T-cell (primary cell): ENCODE measurements around the gene TCTN2. TPM values are rescaled to one million over a fixed set of nuclear protein-coding genes. Genes with fewer than 3 reads are reported as not detected.

Source experiments
- ATAC-seq, 4 experiments: fragments of 200-7000 bp in 3 of 4; fragments of 150-1000 bp in 1 of 4; cut with Tn5 transposase; replicated peaks in 1 of 4; 1 replicate in 3 of 4; 2 replicates in 1 of 4; pipeline ENCODE4 v1.10.0; 2021; ENCODE audit warnings: moderate library complexity in 3 of 4, mild to moderate bottlenecking in 2 of 4, moderate number of reproducible peaks in 1 of 4
- CTCF ChIA-PET, 2 donors: fragments of 300-600 bp; sonication (Branson Sonifier 250); formaldehyde crosslinking; loops; one replicate each; lab custom pipeline; 2022; ENCODE audit warnings: antibody characterized with exemption in 2 of 2; lab: Charles Lee
- POLR2A ChIA-PET, 2 donors: fragments of 300-600 bp; sonication (Branson Sonifier 250); formaldehyde crosslinking; loops; one replicate each; lab custom pipeline; 2022; ENCODE audit warnings: antibody characterized with exemption in 2 of 2; lab: Charles Lee
- DNase-seq, 35 experiments: peaks; one replicate each; pipeline versions ENCODE4 v3.0.0 to v3.0.0-alpha.2; 2013 to 2023
- H3K27ac ChIP-seq: one replicate; pipeline ENCODE4 v1.5.1; 2013; ENCODE audit warnings: low read length
- H3K27me3 ChIP-seq, 2 experiments: replicated peaks in 1 of 2; 1 replicate in 1 of 2; 2 replicates in 1 of 2; pipeline versions ENCODE4 v1.6.1 to v1.7.0; 2013; ENCODE audit warnings: low read length in 1 of 2, mixed read lengths in 1 of 2; ENCODE audit not compliant: control insufficient read depth in 2 of 2, insufficient read depth in 2 of 2; ENCODE audit errors: extremely low read depth in 1 of 2
- H3K36me3 ChIP-seq, 2 donors: 1 replicate in 1 of 2; 2 replicates in 1 of 2; pipeline versions ENCODE4 v1.6.1 to v1.7.0; 2013; ENCODE audit warnings: low read length in 1 of 2; ENCODE audit not compliant: control insufficient read depth in 2 of 2, insufficient read depth in 1 of 2; ENCODE audit errors: extremely low read depth in 1 of 2
- H3K4me1 ChIP-seq, 2 experiments: 1 replicate in 1 of 2; 2 replicates in 1 of 2; pipeline versions ENCODE4 v1.6.1 to v1.7.0; 2013; ENCODE audit warnings: low read length in 2 of 2, mixed read lengths in 1 of 2; ENCODE audit not compliant: insufficient read depth in 2 of 2, control insufficient read depth in 1 of 2; ENCODE audit errors: extremely low read depth in 1 of 2
- H3K4me3 ChIP-seq, 2 donors: 1 replicate in 1 of 2; 2 replicates in 1 of 2; pipeline versions ENCODE4 v1.5.1 to v1.7.0; 2013; ENCODE audit warnings: mild to moderate bottlenecking in 2 of 2, low read length in 1 of 2, moderate library complexity in 1 of 2; ENCODE audit not compliant: control insufficient read depth in 1 of 2; ENCODE audit errors: extremely low read depth in 1 of 2
- H3K9me3 ChIP-seq: 2 replicates; pipeline ENCODE4 v1.7.0; 2013
- H3K27ac Mint-ChIP-seq, 2 donors: one replicate each; pipeline ENCODE4 v1.8.0; 2020 to 2021; ENCODE audit warnings: mild to moderate bottlenecking in 2 of 2, mixed read lengths in 2 of 2
- H3K27me3 Mint-ChIP-seq, 2 donors: one replicate each; pipeline ENCODE4 v1.8.0; 2021 to 2022; ENCODE audit warnings: mixed read lengths in 2 of 2
- H3K36me3 Mint-ChIP-seq: one replicate; pipeline ENCODE4 v1.8.0; 2021; ENCODE audit warnings: mixed read lengths
- H3K4me1 Mint-ChIP-seq, 3 donors: one replicate each; pipeline ENCODE4 v1.8.0; 2020 to 2022; ENCODE audit warnings: mixed read lengths in 3 of 3, mild to moderate bottlenecking in 1 of 3
- H3K4me3 Mint-ChIP-seq, 3 donors: one replicate each; pipeline ENCODE4 v1.8.0; 2020 to 2022; ENCODE audit warnings: mild to moderate bottlenecking in 3 of 3, mixed read lengths in 3 of 3, moderate library complexity in 3 of 3
- H3K9me3 Mint-ChIP-seq, 3 donors: one replicate each; pipeline ENCODE4 v1.8.0; 2020 to 2022; ENCODE audit warnings: mixed read lengths in 3 of 3
- WGBS: methylation state at CpG from one replicate; pipeline ENCODE4 v1.1.5; 2013; ENCODE audit warnings: missing lambda C conversion rate; ENCODE audit not compliant: insufficient coverage; 5-methylcytosine and 5-hydroxymethylcytosine counted together
- total RNA-seq, 35 experiments: library from RNA in 6 of 35; stranded (reverse) in 6 of 35; fragments of 120-200 nt in 1 of 35; gene quantifications; one replicate each; pipeline versions ENCODE4 v1.2.1 to v1.2.4 and lab custom pipeline; 2013 to 2026

TCTN2 gene
- total RNA-seq, 5 donors from 2014 or later (not counting 1 experiment from before 2014, with no cell fraction given) = 5.3 to 11.9 (median 6.6) TPM

DNA sequence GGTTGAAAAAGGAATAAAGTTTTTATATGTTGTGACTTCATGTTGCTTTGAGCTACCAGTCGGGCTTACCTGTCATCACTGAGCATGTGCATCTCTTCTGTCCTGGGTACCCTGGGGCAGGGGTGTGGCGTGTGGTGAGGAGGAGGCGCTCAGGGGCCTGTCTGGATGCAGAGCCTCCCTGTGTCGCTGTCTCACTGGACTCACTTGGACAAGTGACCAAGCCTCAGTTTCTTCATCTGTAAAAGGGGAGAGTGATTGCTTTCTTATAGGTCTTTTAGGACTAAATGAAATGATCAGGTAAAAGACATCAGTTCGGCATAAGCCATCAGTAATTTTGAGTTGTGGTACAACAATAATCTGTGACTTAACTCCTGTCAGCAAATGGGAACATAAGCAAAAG lies 63.4 kb downstream of the TCTN2 start:
- POLR2A ChIA-PET = no interaction called here
- peaks cover 5 to 79% of the 10 kb centered on the region in 2 donors for H3K36me3 ChIP-seq
- CTCF ChIA-PET = interaction anchor here in 1 of 2 donors (0.7 kb wide), 1 partner anchor 31 kb away, joined by 3 read pairs; no protein-coding TSS in a partner anchor
- DNase-seq = no peak
- H3K9me3 ChIP-seq = no peaks in the 10 kb centered on the region
- Mint-ChIP-seq H3K4me3 (no peak overlapping the region), H3K9me3 (no peaks in the 10 kb centered on the region), H3K36me3 (peaks cover 72% of the 10 kb centered on the region), H3K4me1 (peaks cover 0 to 2% (median 0%) of the 10 kb centered on the region in 3 donors), H3K27ac (no peak overlapping the region), H3K27me3 (no peaks in the 10 kb centered on the region)
- H3K4me3 ChIP-seq = no peak overlapping the region
- no peak overlapping the region for H3K27ac ChIP-seq
- H3K4me1 ChIP-seq = no peaks in the 10 kb centered on the region
- no peaks in the 10 kb centered on the region for H3K27me3 ChIP-seq
- 75% methylated on average over 4 of the region's 5 CpGs for WGBS
- ATAC-seq = no peak

DNA sequence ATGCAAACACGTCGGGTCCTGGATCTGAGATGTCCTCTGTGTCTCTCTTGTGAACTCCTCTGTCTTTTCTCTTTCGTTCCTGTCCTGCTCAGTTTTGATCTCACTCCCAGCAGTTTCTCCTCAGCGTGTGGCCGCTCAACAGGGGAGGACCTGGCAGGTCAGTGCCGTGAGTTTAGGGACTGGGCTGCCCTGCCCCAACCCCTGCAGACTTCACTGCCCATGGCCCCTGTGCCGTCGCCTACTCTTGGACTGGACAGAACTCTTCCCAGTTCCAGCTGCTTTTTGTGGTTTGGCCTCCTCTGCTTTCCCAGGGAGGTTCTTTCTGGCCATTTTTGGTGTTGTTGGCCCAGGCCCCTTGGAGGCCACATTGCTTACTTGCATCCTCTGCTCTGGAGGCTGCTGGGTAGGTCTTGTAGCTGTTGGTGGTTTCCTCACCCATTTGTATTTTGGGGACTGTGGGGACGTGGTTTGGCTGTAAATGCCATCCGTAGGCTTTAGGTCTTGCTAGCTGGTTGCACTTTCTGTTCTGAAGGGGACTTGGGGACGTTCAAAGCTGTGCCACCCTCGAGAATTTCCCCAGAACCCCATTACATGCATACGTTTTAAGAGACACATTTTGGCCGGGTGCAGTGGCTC lies 71.1 kb downstream of the TCTN2 start:
- no peaks in the 10 kb centered on the region for H3K27me3 Mint-ChIP-seq
- Histone ChIP-seq H3K4me1 (peaks cover 2 to 19% of the 10 kb centered on the region in 2 experiments), H3K27me3 (no peaks in the 10 kb centered on the region), H3K27ac (peak overlapping the region; percentile 44), H3K9me3 (no peaks in the 10 kb centered on the region), H3K4me3 (peak overlapping the region in 1 of 2 donors; percentile 13), H3K36me3 (peaks cover 12 to 66% of the 10 kb centered on the region in 2 donors)
- DNase-seq (peak in 18 of 35 experiments; percentile 8 to 61 (median 24)), ATAC-seq (peak in 2 of 4 experiments; percentile 46 to 63)
- H3K9me3 Mint-ChIP-seq = no peaks in the 10 kb centered on the region
- peak overlapping the region in 2 of 3 donors; percentile 17 to 57 for H3K4me3 Mint-ChIP-seq
- WGBS = 61% methylated on average over 9 of the region's 14 CpGs
- peaks cover 15 to 32% (median 21%) of the 10 kb centered on the region in 3 donors for H3K4me1 Mint-ChIP-seq
- ChIA-PET POLR2A (interaction anchor here in 1 of 2 donors (0.7 kb wide), 1 partner anchor 1396 kb away, joined by 4 read pairs; no protein-coding TSS in a partner anchor), CTCF (interaction anchor here in 1 of 2 donors (0.7 kb wide), 1 partner anchor 96 kb away, joined by 4 read pairs; no protein-coding TSS in a partner anchor)
- H3K27ac Mint-ChIP-seq = peak overlapping the region; percentile 39 to 79
- H3K36me3 Mint-ChIP-seq = peaks cover 70% of the 10 kb centered on the region

GRCh38 chr12:123743002-123743401 lies 72.1 kb downstream of the TCTN2 start:
- Histone ChIP-seq H3K4me1 (peaks cover 2 to 19% of the 10 kb centered on the region in 2 experiments), H3K4me3 (no peak overlapping the region), H3K27me3 (no peaks in the 10 kb centered on the region), H3K36me3 (peaks cover 12 to 64% of the 10 kb centered on the region in 2 donors), H3K27ac (no peak overlapping the region), H3K9me3 (no peaks in the 10 kb centered on the region)
- Mint-ChIP-seq H3K9me3 (no peaks in the 10 kb centered on the region), H3K27me3 (no peaks in the 10 kb centered on the region), H3K4me1 (peaks cover 23 to 42% (median 28%) of the 10 kb centered on the region in 3 donors), H3K36me3 (peaks cover 71% of the 10 kb centered on the region), H3K27ac (peak overlapping the region; percentile 79 to 87), H3K4me3 (peak overlapping the region in 2 of 3 donors; percentile 14 to 57)
- ATAC-seq = peak in 1 of 4 experiments; percentile 37
- POLR2A ChIA-PET = no interaction called here
- DNase-seq = peak in 6 of 35 experiments; percentile 4 to 32 (median 8)
- CTCF ChIA-PET = no interaction called here
- WGBS = 50% methylated on average over 9 of the region's 10 CpGs

GRCh38 chr12:123744836-123745235 lies 73.9 kb downstream of the TCTN2 start:
- POLR2A ChIA-PET = no interaction called here

DNA sequence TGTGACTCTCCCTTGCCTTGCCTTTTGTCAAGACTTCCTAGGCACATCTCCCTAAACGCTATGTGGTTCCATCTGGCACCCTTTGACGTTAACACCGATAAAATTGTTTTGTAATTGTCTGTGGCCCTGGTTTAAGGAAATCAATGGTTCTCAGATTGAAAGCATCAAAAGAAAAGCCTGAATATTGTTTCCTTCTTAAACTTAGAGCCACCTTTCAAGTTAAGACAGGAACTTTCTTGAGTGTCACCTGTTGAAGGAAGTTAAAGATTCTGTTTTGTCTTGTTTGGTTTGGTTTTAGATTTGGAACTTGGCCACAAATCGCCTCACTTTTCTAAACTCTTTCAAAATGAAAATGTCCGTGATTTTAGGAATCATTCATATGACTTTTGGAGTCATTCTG lies 76.4 kb downstream of the TCTN2 start:
- ChIA-PET POLR2A (no interaction called here), CTCF (no interaction called here)
- ATAC-seq (peak in 3 of 4 experiments; percentile 19 to 72 (median 33)), DNase-seq (peak in 1 of 35 experiments; percentile 9)
- Mint-ChIP-seq H3K27ac (peak overlapping the region; percentile 70 to 71), H3K4me1 (peaks cover 15 to 38% (median 22%) of the 10 kb centered on the region in 3 donors), H3K4me3 (peak overlapping the region in 1 of 3 donors; percentile 55), H3K9me3 (no peaks in the 10 kb centered on the region), H3K27me3 (no peaks in the 10 kb centered on the region), H3K36me3 (peaks cover 64% of the 10 kb centered on the region)
- peaks cover 13 to 64% of the 10 kb centered on the region in 2 donors for H3K36me3 ChIP-seq
- no peaks in the 10 kb centered on the region for H3K9me3 ChIP-seq
- no peak overlapping the region for H3K4me3 ChIP-seq
- no peaks in the 10 kb centered on the region for H3K27me3 ChIP-seq
- no peak overlapping the region for H3K27ac ChIP-seq
- peaks cover 0 to 13% of the 10 kb centered on the region in 2 experiments for H3K4me1 ChIP-seq
- WGBS = no CpG with 5 or more reads among the region's 5 CpGs

More at GRCh38 chr12:123744836-123745235, 73.9 kb downstream of the TCTN2 start:
- Histone ChIP-seq H3K4me1 (peaks cover 2 to 19% of the 10 kb centered on the region in 2 experiments), H3K4me3 (no peak overlapping the region), H3K9me3 (no peaks in the 10 kb centered on the region), H3K27me3 (no peaks in the 10 kb centered on the region), H3K36me3 (peaks cover 12 to 62% of the 10 kb centered on the region in 2 donors), H3K27ac (no peak overlapping the region)
- peaks cover 23 to 44% (median 30%) of the 10 kb centered on the region in 3 donors for H3K4me1 Mint-ChIP-seq
- no peak for DNase-seq
- H3K27ac Mint-ChIP-seq = no peak overlapping the region
- 95% methylated on average over 10 of the region's 12 CpGs for WGBS
- ATAC-seq = no peak
- H3K36me3 Mint-ChIP-seq = peaks cover 70% of the 10 kb centered on the region
- no peak overlapping the region for H3K4me3 Mint-ChIP-seq
- CTCF ChIA-PET = no interaction called here
- no peaks in the 10 kb centered on the region for H3K27me3 Mint-ChIP-seq
- H3K9me3 Mint-ChIP-seq = no peaks in the 10 kb centered on the region

GRCh38 chr12:123748161-123748560 lies 77.2 kb downstream of the TCTN2 start:
- no peak overlapping the region for H3K27ac ChIP-seq
- Mint-ChIP-seq H3K36me3 (peaks cover 60% of the 10 kb centered on the region), H3K27ac (peak overlapping the region in 1 of 2 donors; percentile 52), H3K4me1 (peaks cover 11 to 29% (median 16%) of the 10 kb centered on the region in 3 donors), H3K27me3 (no peaks in the 10 kb centered on the region), H3K4me3 (no peak overlapping the region), H3K9me3 (no peaks in the 10 kb centered on the region)
- POLR2A ChIA-PET = no interaction called here
- H3K27me3 ChIP-seq = no peaks in the 10 kb centered on the region
- H3K4me1 ChIP-seq = peaks cover 0 to 5% of the 10 kb centered on the region in 2 experiments
- CTCF ChIA-PET = interaction anchor here in 1 of 2 donors (0.5 kb wide), 1 partner anchor 15 kb away, joined by 5 read pairs; no protein-coding TSS in a partner anchor
- no CpG with 5 or more reads among the region's 6 CpGs for WGBS
- ATAC-seq (no peak), DNase-seq (no peak)
- no peak overlapping the region for H3K4me3 ChIP-seq
- H3K36me3 ChIP-seq = peaks cover 13 to 68% of the 10 kb centered on the region in 2 donors
- no peaks in the 10 kb centered on the region for H3K9me3 ChIP-seq
